GM19099 (cell line): Measurements from ENCODE around the gene TGFBR3L.

Source experiments
- POLR2A ChIP-seq: IDR thresholded peaks from 3 replicates; pipeline ENCODE4 v1.6.1; 2011; ENCODE audit warnings: low read depth; ENCODE audit not compliant: insufficient read length; ENCODE audit errors: extremely low read depth

TGFBR3L gene

GRCh38 chr19:7917267-7918061, 2.8 kb downstream of the TGFBR3L start:
- no peak for TF ChIP-seq POLR2A

GRCh38 chr19:7918615-7919421, 4.2 kb downstream of the TGFBR3L start:
- TF ChIP-seq POLR2A: no peak

- peak; percentile 56 for TF ChIP-seq POLR2A
Measured at GRCh38 chr19:7919610-7920518, 5.2 kb downstream of the TGFBR3L start, which contains the start of gene SNAPC2. TSS of gene SNAPC2 (plus strand) at chr19:7920338. CDS start at chr19:7920367, 29 bp downstream.

- peak; percentile 48 for TF ChIP-seq POLR2A
Measured at GRCh38 chr19:7920519-7921301, 6.1 kb downstream of the TGFBR3L start.

GRCh38 chr19:7921302-7921966, 6.8 kb downstream of the TGFBR3L start:
- no peak for TF ChIP-seq POLR2A

GRCh38 chr19:7921967-7922835, 7.6 kb downstream of the TGFBR3L start:
- TF ChIP-seq POLR2A: no peak

- no peak for TF ChIP-seq POLR2A
Measured at GRCh38 chr19:7922836-7923195, 8.2 kb downstream of the TGFBR3L start.

- no peak for TF ChIP-seq POLR2A
Measured at GRCh38 chr19:7923295-7924191, 8.9 kb downstream of the TGFBR3L start.

- TF ChIP-seq POLR2A: no peak
Measured at GRCh38 chr19:7924241-7924640, 9.6 kb downstream of the TGFBR3L start.

GRCh38 chr19:7924651-7925170, 10.1 kb downstream of the TGFBR3L start:
- no peak for TF ChIP-seq POLR2A

- TF ChIP-seq POLR2A: no peak
Measured at GRCh38 chr19:7925171-7925851, 10.7 kb downstream of the TGFBR3L start.
